ENCODE results near the gene PSMB5.

GRCh38 chr14:22997676-22998323, 36.9 kb downstream of the PSMB5 start:
- no peak for TF ChIP-seq POLR2A (IDR thresholded peaks at IDR 0.05)
- TF ChIP-seq POLR2AphosphoS5 (IDR thresholded peaks at IDR 0.05): no peak
